K562 (cell line): ENCODE data around the gene CSF3. TPM values are rescaled to one million over a fixed set of nuclear protein-coding genes. Genes with fewer than 3 reads are reported as not detected.

Experiments
- CEBPB ChIP-seq: fragments of 450-650 bp; IDR thresholded peaks from 2 replicates; pipeline ENCODE4 v1.6.1; 2016; ENCODE audit warnings: missing genetic modification characterization, missing compliant biosample characterization
- E4F1 ChIP-seq: fragments of 250-450 bp; sonication (Bioruptor Pico); IDR thresholded peaks from 2 replicates; pipeline ENCODE4 v1.5.0; 2021; ENCODE audit warnings: mild to moderate bottlenecking, borderline replicate concordance
- ETV1 ChIP-seq: fragments of 450-650 bp; conservative IDR thresholded peaks from 2 replicates; pipeline ENCODE4 v1.6.1; 2016; ENCODE audit warnings: missing genetic modification characterization, control low read depth, low read depth, missing compliant biosample characterization
- EWSR1 ChIP-seq: fragments of 450-650 bp; IDR thresholded peaks from 2 replicates; pipeline ENCODE4 v1.6.1; 2018; ENCODE audit warnings: borderline replicate concordance, mild to moderate bottlenecking, low read depth, moderate library complexity; ENCODE audit not compliant: partially characterized antibody
- GATA2 ChIP-seq: sonication (generic); formaldehyde crosslinking; IDR thresholded peaks from 2 replicates; pipeline ENCODE4 v1.4.0; 2020; ENCODE audit warnings: mild to moderate bottlenecking, missing genetic modification reagents
- HDAC2 ChIP-seq: fragments of 450-650 bp; IDR thresholded peaks from 2 replicates; pipeline ENCODE4 v1.6.1; 2016; ENCODE audit warnings: mild to moderate bottlenecking
- POLR3G ChIP-seq: IDR thresholded peaks from 2 replicates; pipeline ENCODE4 v1.6.1; 2011; ENCODE audit not compliant: insufficient read length, insufficient replicate concordance; ENCODE audit errors: extremely low read depth
- PTRF ChIP-seq: fragments of 450-650 bp; IDR thresholded peaks from 2 replicates; pipeline ENCODE4 v1.6.1; 2016; ENCODE audit warnings: mild to moderate bottlenecking, missing genetic modification characterization, missing compliant biosample characterization
- RAD21 ChIP-seq, 2 experiments: fragments of 250-450 bp in 1 of 2; fragments of 450-650 bp in 1 of 2; sonication (Bioruptor Pico) in 1 of 2; formaldehyde crosslinking in 1 of 2; IDR thresholded peaks in 1 of 2; conservative IDR thresholded peaks in 1 of 2; 2 replicates each; pipeline versions ENCODE4 v1.4.0 to v1.8.0; 2020 to 2022; ENCODE audit warnings: mild to moderate bottlenecking in 2 of 2, moderate library complexity in 1 of 2
- RCOR1 ChIP-seq, 2 experiments: IDR thresholded peaks; 2 replicates each; pipeline ENCODE4 v1.6.1; 2012; ENCODE audit warnings: low read depth in 2 of 2, low read length in 2 of 2, borderline replicate concordance in 1 of 2, improper control_type of control experiment in 1 of 2
- RUNX1 ChIP-seq: sonication (generic); IDR thresholded peaks from 2 replicates; pipeline ENCODE4 v1.6.1; 2016; ENCODE audit warnings: antibody characterized with exemption, low read depth
- SLC30A9 ChIP-seq: fragments of 250-450 bp; sonication (Bioruptor Pico); IDR thresholded peaks from 2 replicates; pipeline ENCODE4 v1.8.0; 2022; ENCODE audit warnings: mild to moderate bottlenecking, moderate library complexity
- TEAD4 ChIP-seq, 2 experiments: sonication (generic) in 1 of 2; formaldehyde crosslinking in 1 of 2; IDR thresholded peaks; 2 replicates each; pipeline versions ENCODE4 v1.6.1 to v1.8.0; 2012 to 2022; ENCODE audit warnings: borderline replicate concordance in 1 of 2, inconsistent platforms in 1 of 2, low read length in 1 of 2, mild to moderate bottlenecking in 1 of 2, missing genetic modification reagents in 1 of 2
- WHSC1 ChIP-seq: IDR thresholded peaks from one replicate; pipeline ENCODE4 v1.6.1; 2012; ENCODE audit warnings: low read length, control low read depth, inconsistent platforms
- ZNF140 ChIP-seq: fragments of 250-450 bp; sonication (Bioruptor Pico); IDR thresholded peaks from 2 replicates; pipeline ENCODE4 v1.8.0; 2021; ENCODE audit warnings: moderate library complexity, mild to moderate bottlenecking, inconsistent platforms
- ZNF174 ChIP-seq: fragments of 250-450 bp; sonication (Bioruptor Pico); IDR thresholded peaks from 2 replicates; pipeline ENCODE4 v1.4.0; 2020; ENCODE audit warnings: mild to moderate bottlenecking
- ZNF175 ChIP-seq: fragments of 200-800 bp; sonication (Bioruptor generic); IDR thresholded peaks from 2 replicates; pipeline ENCODE4 v1.6.1; 2016; ENCODE audit warnings: low read depth, mild to moderate bottlenecking, missing genetic modification characterization, missing compliant biosample characterization
- ZNF75A ChIP-seq: fragments of 450-650 bp; formaldehyde crosslinking; IDR thresholded peaks from 2 replicates; pipeline ENCODE4 v1.4.0; 2020; ENCODE audit warnings: mild to moderate bottlenecking
- polyA plus RNA-seq, 8 experiments: library from polyadenylated mRNA; depleted of rRNA in 4 of 8; stranded (reverse) in 5 of 8; unstranded in 3 of 8; fragments of >200 nt; fragmentation: Nextera tagmentation in 2 of 8; fragmentation: Illumina TruSeq in 1 of 8; extraction: Ambion mirVana in 2 of 8; extraction: Trizol in 1 of 8; gene quantifications; 2 replicates each; pipeline versions ENCODE4 v1.2.1 to v1.2.3, GENCODE V29; 2011 to 2014; ENCODE audit warnings: inconsistent platforms in 1 of 8, missing spikeins in 1 of 8
- total RNA-seq, 7 experiments: library from RNA; depleted of rRNA in 6 of 7; stranded (reverse); fragments of >200 nt in 6 of 7; fragmentation: Illumina TruSeq in 2 of 7; extraction: Trizol in 2 of 7; gene quantifications; 2 replicates each; pipeline versions ENCODE4 v1.2.1 to v1.2.3, GENCODE V29; 2011 to 2021; ENCODE audit warnings: low replicate concordance in 1 of 7
- TF ChIP-seq, protein P1 (sequence below), 3 experiments: fragments of 200-800 bp in 1 of 3; fragments of 250-450 bp in 1 of 3; fragments of 450-650 bp in 1 of 3; sonication (Bioruptor Pico) in 1 of 3; sonication (Bioruptor generic) in 1 of 3; formaldehyde crosslinking in 1 of 3; IDR thresholded peaks; 2 replicates each; pipeline versions ENCODE4 v1.6.1 to v1.8.0; 2016 to 2022; ENCODE audit warnings: mild to moderate bottlenecking in 2 of 3, missing genetic modification characterization in 2 of 3, missing compliant biosample characterization in 1 of 3, moderate library complexity in 1 of 3
- TF ChIP-seq, protein P2 (sequence below): IDR thresholded peaks from 2 replicates; pipeline ENCODE4 v1.6.1; 2011; ENCODE audit warnings: borderline replicate concordance, low read depth, mild to moderate bottlenecking, moderate library complexity, low read length; ENCODE audit not compliant: insufficient read depth, poor library complexity, severe bottlenecking

Gene CSF3
- total and polyA plus RNA-seq, 9 of the 15 experiments (the other 6 are each of a cell fraction or from before 2014, with no cell fraction given), result 0.19 TPM; not detected in 8

DNA sequence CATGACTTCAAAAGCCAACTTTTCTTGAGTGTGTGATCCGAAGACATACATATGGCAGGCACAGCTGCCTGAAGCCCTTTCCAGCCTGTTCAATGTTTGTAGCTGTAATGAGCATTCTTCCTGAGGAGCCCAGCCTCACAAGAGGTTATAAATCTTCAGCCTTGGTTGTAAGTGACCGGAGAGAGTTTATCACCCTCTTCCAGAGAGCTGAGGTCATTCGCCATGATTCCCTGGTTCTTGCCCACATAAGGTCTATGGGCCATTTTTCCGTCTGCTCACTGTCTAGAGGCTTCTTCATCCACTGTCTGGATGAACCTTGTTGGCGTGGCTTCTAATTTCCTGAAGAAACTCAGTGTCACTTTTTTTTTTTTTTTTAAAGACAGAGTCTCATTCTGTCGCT is 9.7 kb upstream of the CSF3 start (continued):
- TF ChIP-seq, protein P1, sequence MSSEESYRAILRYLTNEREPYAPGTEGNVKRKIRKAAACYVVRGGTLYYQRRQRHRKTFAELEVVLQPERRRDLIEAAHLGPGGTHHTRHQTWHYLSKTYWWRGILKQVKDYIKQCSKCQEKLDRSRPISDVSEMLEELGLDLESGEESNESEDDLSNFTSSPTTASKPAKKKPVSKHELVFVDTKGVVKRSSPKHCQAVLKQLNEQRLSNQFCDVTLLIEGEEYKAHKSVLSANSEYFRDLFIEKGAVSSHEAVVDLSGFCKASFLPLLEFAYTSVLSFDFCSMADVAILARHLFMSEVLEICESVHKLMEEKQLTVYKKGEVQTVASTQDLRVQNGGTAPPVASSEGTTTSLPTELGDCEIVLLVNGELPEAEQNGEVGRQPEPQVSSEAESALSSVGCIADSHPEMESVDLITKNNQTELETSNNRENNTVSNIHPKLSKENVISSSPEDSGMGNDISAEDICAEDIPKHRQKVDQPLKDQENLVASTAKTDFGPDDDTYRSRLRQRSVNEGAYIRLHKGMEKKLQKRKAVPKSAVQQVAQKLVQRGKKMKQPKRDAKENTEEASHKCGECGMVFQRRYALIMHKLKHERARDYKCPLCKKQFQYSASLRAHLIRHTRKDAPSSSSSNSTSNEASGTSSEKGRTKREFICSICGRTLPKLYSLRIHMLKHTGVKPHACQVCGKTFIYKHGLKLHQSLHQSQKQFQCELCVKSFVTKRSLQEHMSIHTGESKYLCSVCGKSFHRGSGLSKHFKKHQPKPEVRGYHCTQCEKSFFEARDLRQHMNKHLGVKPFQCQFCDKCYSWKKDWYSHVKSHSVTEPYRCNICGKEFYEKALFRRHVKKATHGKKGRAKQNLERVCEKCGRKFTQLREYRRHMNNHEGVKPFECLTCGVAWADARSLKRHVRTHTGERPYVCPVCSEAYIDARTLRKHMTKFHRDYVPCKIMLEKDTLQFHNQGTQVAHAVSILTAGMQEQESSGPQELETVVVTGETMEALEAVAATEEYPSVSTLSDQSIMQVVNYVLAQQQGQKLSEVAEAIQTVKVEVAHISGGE (CRISPR knock-in tag; IDR thresholded peaks at IDR 0.05), result peak in 1 of 3 experiments; percentile 59; a peak in 1 of 6 replicates
- TF ChIP-seq RCOR1 (IDR thresholded peaks at IDR 0.05; ENCODE audit: borderline replicate concordance in 1 of 2, low read depth in 2 of 2, low read length in 2 of 2) (peak in 1 of 2 experiments; percentile 52; a peak in 1 of 4 replicates), ZNF140 (CRISPR knock-in tag) (no peak), ZNF75A (CRISPR knock-in tag) (no peak), RUNX1 (no peak), HDAC2 (no peak), POLR3G (no peak), SLC30A9 (CRISPR knock-in tag) (no peak), WHSC1 (no peak), E4F1 (CRISPR knock-in tag) (no peak), GATA2 (CRISPR knock-in tag) (no peak; the same call in 1 of the 2 replicates), ZNF174 (CRISPR knock-in tag) (no peak), EWSR1 (no peak), PTRF (tag) (no peak), ETV1 (tag) (no peak), CEBPB (tag) (no peak), ZNF175 (CRISPR knock-in tag) (no peak), RAD21 (CRISPR knock-in tag; conservative IDR thresholded peaks at IDR 0.05 in 1 of 2, IDR thresholded peaks at IDR 0.05 in 1 of 2) (no peak), TEAD4 (IDR thresholded peaks at IDR 0.05; ENCODE audit: low read length) (peak; percentile 68), TEAD4 (CRISPR knock-in tag; IDR thresholded peaks at IDR 0.05; ENCODE audit: borderline replicate concordance) (no peak)
- TF ChIP-seq, protein P2, sequence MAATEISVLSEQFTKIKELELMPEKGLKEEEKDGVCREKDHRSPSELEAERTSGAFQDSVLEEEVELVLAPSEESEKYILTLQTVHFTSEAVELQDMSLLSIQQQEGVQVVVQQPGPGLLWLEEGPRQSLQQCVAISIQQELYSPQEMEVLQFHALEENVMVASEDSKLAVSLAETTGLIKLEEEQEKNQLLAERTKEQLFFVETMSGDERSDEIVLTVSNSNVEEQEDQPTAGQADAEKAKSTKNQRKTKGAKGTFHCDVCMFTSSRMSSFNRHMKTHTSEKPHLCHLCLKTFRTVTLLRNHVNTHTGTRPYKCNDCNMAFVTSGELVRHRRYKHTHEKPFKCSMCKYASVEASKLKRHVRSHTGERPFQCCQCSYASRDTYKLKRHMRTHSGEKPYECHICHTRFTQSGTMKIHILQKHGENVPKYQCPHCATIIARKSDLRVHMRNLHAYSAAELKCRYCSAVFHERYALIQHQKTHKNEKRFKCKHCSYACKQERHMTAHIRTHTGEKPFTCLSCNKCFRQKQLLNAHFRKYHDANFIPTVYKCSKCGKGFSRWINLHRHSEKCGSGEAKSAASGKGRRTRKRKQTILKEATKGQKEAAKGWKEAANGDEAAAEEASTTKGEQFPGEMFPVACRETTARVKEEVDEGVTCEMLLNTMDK, result no peak
